DND-41 (cell line): ENCODE data around the gene LRRC59.
A peak's percentile ranks its signal among the peaks of the same experiment; 100 is the strongest.

ENCODE experiments used
- ATAC-seq: fragments of 200-7000 bp; cut with Tn5 transposase; 3 replicates; pipeline ENCODE4 v1.9.1; 2021; ENCODE audit warnings: low read depth; ENCODE audit not compliant: insufficient read depth
- DNase-seq: peaks from one replicate; pipeline ENCODE4 v3.0.0-alpha.2; 2020
- H2AFZ ChIP-seq: 2 replicates; pipeline ENCODE4 v1.6.0; 2012; ENCODE audit warnings: low read depth, low read length
- H3K27ac ChIP-seq: 2 replicates; pipeline ENCODE4 v1.5.1; 2012; ENCODE audit warnings: low read length, inconsistent platforms
- H3K27me3 ChIP-seq: fragments of 200-600 bp; sonication (generic); 2 replicates; pipeline ENCODE4 v1.6.0; 2012; ENCODE audit warnings: low read length, mild to moderate bottlenecking, inconsistent platforms; ENCODE audit not compliant: insufficient read depth, poor library complexity
- H3K36me3 ChIP-seq: 2 replicates; pipeline ENCODE4 v1.5.1; 2012; ENCODE audit warnings: low read length, inconsistent platforms; ENCODE audit not compliant: insufficient read depth
- H3K4me1 ChIP-seq: 2 replicates; pipeline ENCODE4 v1.5.1; 2012; ENCODE audit warnings: mild to moderate bottlenecking, low read length; ENCODE audit not compliant: insufficient read depth
- H3K4me2 ChIP-seq: 2 replicates; pipeline ENCODE4 v1.6.0; 2012; ENCODE audit warnings: mild to moderate bottlenecking, moderate library complexity, low read length, inconsistent platforms; ENCODE audit not compliant: insufficient read depth
- H3K4me3 ChIP-seq, 2 experiments: fragments of 200-600 bp in 1 of 2; shearing (Covaris generic) in 1 of 2; 2 replicates each; pipeline ENCODE4 v1.5.1; 2012 to 2016; ENCODE audit warnings: inconsistent platforms in 2 of 2, low read length in 2 of 2, mild to moderate bottlenecking in 2 of 2, low read depth in 1 of 2, moderate library complexity in 1 of 2
- H3K79me2 ChIP-seq: 2 replicates; pipeline ENCODE4 v1.6.0; 2012; ENCODE audit warnings: low read length, inconsistent platforms; ENCODE audit not compliant: insufficient read depth
- H3K9ac ChIP-seq: 2 replicates; pipeline ENCODE4 v1.6.0; 2012; ENCODE audit warnings: low read depth, mild to moderate bottlenecking, inconsistent platforms, low read length, moderate library complexity
- H3K9me3 ChIP-seq: 2 replicates; pipeline ENCODE4 v1.5.1; 2012; ENCODE audit warnings: low read length, moderate library complexity, mild to moderate bottlenecking, inconsistent platforms; ENCODE audit not compliant: insufficient read depth, severe bottlenecking
- H4K20me1 ChIP-seq: 2 replicates; pipeline ENCODE4 v1.6.0; 2012; ENCODE audit warnings: low read length; ENCODE audit not compliant: insufficient read depth
- CTCF ChIP-seq: IDR thresholded peaks from 2 replicates; pipeline ENCODE4 v1.5.1; 2012; ENCODE audit warnings: borderline replicate concordance, low read length, moderate library complexity, mild to moderate bottlenecking; ENCODE audit not compliant: poor library complexity, severe bottlenecking; ENCODE audit errors: extremely low read depth
- EZH2 ChIP-seq: IDR thresholded peaks from 3 replicates; pipeline ENCODE4 v1.6.1; 2012; ENCODE audit warnings: borderline replicate concordance, low read depth, mild to moderate bottlenecking, moderate library complexity, low read length, inconsistent platforms; ENCODE audit not compliant: severe bottlenecking

The LRRC59 gene

GRCh38 chr17:50373705-50374104, 23.6 kb downstream of the LRRC59 start:
- DNase-seq, result no peak
- Histone ChIP-seq H3K4me1 (peaks cover 36% of the 10 kb centered on the region), H3K79me2 (peaks cover 44% of the 10 kb centered on the region), H2AFZ (peak overlapping the region; percentile 96), H3K4me3 (peak overlapping the region; percentile 71 to 78), H3K27ac (peak overlapping the region; percentile 97), H3K4me2 (peak overlapping the region; percentile 67), H3K36me3 (peaks cover 59% of the 10 kb centered on the region), H3K9ac (peak overlapping the region; percentile 88), H3K27me3 (no peaks in the 10 kb centered on the region), H3K9me3 (no peaks in the 10 kb centered on the region), H4K20me1 (peaks cover 6% of the 10 kb centered on the region; the same call in 1 of the 2 replicates)
- TF ChIP-seq CTCF (no peak), EZH2 (no peak)
- no peak for ATAC-seq

- peak; percentile 91 for ATAC-seq
- no peaks in the 10 kb centered on the region for H3K27me3 ChIP-seq
- peak; percentile 90 for DNase-seq
- peak within 1 kb of the TSS; percentile 96 for H2AFZ ChIP-seq
- peaks cover 36% of the 10 kb centered on the region for H3K4me1 ChIP-seq
- H3K79me2 ChIP-seq, result peaks cover 44% of the 10 kb centered on the region
- TF ChIP-seq CTCF (no peak), EZH2 (no peak)
- peak within 1 kb of the TSS; percentile 88 for H3K9ac ChIP-seq
- H4K20me1 ChIP-seq, result peaks cover 5% of the 10 kb centered on the region; the same call in 1 of the 2 replicates
- H3K27ac ChIP-seq, result peak within 1 kb of the TSS; percentile 97
- no peaks in the 10 kb centered on the region for H3K9me3 ChIP-seq
- peak within 1 kb of the TSS; percentile 71 to 78 for H3K4me3 ChIP-seq
- peak within 1 kb of the TSS; percentile 67 for H3K4me2 ChIP-seq
- H3K36me3 ChIP-seq, result peaks cover 61% of the 10 kb centered on the region
These were observed 24.4 kb downstream of the LRRC59 start, which contains the start of the genes EME1 and MRPL27 for GRCh38 chr17:50372758-50373556. TSS of gene EME1 (plus strand) at chr17:50373229. CDS start at chr17:50375209, 1,980 bp downstream. TSS of gene MRPL27 (minus strand) at chr17:50373184. CDS start at chr17:50373170, 14 bp downstream.

DNA sequence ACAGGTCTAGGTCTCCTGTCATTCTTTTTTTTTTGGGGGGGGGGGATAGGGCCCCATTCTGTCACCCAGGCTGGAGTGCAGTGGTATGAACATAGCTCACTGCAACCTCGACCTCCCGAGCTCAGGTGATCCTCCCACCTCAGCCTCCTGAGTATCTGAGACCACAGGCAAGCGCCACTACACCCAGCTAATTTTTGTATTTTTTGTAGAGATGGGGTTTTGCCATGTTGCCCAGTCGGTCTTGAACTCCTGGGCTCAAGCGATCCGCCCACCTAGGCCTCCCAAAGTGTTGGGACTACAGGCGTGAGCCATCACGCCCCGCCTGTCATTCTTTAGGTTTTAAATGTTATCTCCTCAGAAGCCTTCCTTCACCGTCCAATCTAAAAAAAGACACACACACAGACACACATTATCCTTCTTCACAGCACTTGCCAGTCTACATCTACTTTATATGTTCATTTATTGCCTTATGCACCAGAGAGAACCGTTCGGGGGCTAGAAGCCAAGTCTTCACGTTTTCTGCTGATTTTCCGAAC, 25.0 kb downstream of the LRRC59 start:
- no peaks in the 10 kb centered on the region for H3K27me3 ChIP-seq
- peaks cover 9% of the 10 kb centered on the region; the same call in 1 of the 2 replicates for H4K20me1 ChIP-seq
- H3K4me3 ChIP-seq, result peak overlapping the region; percentile 71 to 78
- no peak for TF ChIP-seq CTCF
- TF ChIP-seq EZH2, result no peak
- H3K27ac ChIP-seq, result peak overlapping the region; percentile 97
- no peaks in the 10 kb centered on the region for H3K9me3 ChIP-seq
- H3K79me2 ChIP-seq, result peaks cover 44% of the 10 kb centered on the region
- DNase-seq (no peak), ATAC-seq (no peak)
- H3K36me3 ChIP-seq, result peaks cover 64% of the 10 kb centered on the region
- peak overlapping the region; percentile 96 for H2AFZ ChIP-seq
- peak overlapping the region; percentile 67 for H3K4me2 ChIP-seq
- peak overlapping the region; percentile 88 for H3K9ac ChIP-seq
- H3K4me1 ChIP-seq, result peaks cover 36% of the 10 kb centered on the region
